Bone marrow (tissue), 2 donors: ENCODE data around the gene FGL2.
"Not testable (repeated sequence)": the region's sequence is repeated elsewhere in the genome, so short reads cannot be mapped to it uniquely, and the experiment has no call there.

ENCODE experiments used
- DNase-seq, 2 donors: peaks; one replicate each; lab custom pipeline; 2025; lab: John Stamatoyannopoulos, UW

FGL2 gene

DNA sequence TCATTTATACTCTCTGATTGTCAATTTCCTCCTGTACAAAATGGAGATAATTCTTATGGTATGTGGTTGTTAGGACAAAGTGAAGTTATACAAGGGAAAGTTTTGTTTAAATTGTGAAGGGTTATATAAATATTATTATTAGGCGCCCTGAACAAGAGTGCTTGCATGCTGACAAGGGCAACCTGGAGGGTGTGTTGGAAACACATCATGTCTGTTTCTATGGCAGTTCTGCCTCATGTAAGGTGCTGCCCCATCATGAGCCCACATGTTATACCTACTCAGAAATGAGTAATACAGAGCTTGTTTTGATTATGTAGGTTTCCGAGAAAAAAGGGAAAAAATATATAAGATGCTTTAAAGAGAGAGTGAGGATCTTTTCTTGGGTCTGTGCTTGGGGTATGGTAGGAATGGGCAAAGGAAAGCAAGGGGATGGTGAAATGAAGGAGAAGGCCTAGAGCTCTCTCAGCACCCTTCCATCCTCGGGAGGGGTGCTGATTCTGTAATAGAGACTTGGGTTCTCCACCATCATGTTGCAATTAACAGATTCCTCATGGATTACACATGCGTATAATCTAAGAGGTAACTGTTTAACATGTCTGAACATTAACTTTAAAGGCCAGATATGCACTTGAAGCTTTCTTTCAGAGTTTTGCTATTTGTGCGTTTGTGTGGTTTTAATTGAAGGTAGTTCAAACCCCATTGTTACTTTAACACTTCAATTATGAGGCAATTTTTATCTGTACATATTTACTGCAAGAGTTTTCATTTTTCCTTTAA lies 43.8 kb downstream of the FGL2 start:
- DNase-seq = not testable (repeated sequence)

DNA sequence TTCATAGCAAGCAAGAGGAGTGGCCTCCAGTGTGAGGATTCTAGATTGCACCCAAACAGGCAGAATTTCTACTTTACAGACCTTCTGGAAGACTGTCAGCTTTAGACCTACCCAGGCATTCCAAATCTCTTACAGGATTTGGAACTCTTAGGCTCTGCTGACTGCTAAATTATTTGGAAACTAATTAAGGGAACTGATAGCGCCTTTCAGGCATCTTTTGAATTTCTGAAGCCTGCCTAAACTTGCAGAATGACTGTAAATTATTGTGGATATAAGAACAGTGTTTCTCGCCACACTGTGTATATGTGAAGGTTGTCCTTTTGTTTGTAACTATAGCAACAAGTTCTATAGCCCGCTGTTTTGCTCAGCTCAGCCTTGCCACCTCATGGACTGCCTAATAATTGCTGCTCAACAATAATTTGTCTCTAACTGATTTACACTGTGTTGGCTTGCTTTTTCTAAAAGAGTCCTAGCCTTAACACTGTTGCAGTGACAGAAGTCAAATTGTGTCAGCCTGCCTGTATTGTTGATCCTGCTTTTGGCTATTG lies 44.6 kb downstream of the FGL2 start:
- not testable (repeated sequence) for DNase-seq

DNA sequence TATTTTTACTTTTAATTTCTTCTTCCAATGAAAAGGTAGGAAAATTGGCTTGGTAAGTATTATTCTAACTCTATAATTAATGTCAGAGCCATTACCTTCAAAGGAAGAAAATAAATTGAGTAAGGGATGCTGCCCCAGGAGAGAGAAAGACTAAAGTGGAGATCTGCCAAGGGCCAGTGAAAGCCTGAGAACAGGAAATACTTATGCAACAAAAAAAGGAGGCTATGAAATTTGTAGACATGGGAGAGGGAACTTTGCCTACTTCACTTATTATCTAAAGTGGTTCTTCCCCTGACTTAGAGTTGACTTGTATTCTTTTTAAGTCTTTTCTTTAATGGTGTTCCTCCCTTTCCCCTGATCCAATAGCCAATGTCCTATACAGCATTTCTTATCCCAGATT lies 47.4 kb downstream of the FGL2 start:
- not testable (repeated sequence) for DNase-seq
